Mesothelial cell of epicardium (in vitro differentiated cells): ENCODE measurements around the gene ASB14. TPM values are rescaled to one million over a fixed set of nuclear protein-coding genes. Genes with fewer than 3 reads are reported as not detected.
"Not testable (repeated sequence)": the region's sequence is repeated elsewhere in the genome, so short reads cannot be mapped to it uniquely, and the experiment has no call there.

Experiments used
- DNase-seq, 2 experiments: peaks; one replicate each; pipeline ENCODE4 v3.0.0; 2021; ENCODE audit warnings: low spot score in 2 of 2; ENCODE audit not compliant: unreplicated experiment in 2 of 2
- H3K27ac Mint-ChIP-seq: 2 replicates; pipeline ENCODE4 v1.8.0; 2021; ENCODE audit warnings: mixed read lengths
- H3K27me3 Mint-ChIP-seq: 2 replicates; pipeline ENCODE4 v1.8.0; 2021; ENCODE audit warnings: low read depth, mixed read lengths
- H3K36me3 Mint-ChIP-seq: 2 replicates; pipeline ENCODE4 v1.8.0; 2021; ENCODE audit warnings: mixed read lengths
- H3K4me1 Mint-ChIP-seq: 2 replicates; pipeline ENCODE4 v1.8.0; 2021; ENCODE audit warnings: mixed read lengths
- H3K4me3 Mint-ChIP-seq: 2 replicates; pipeline ENCODE4 v1.8.0; 2021; ENCODE audit warnings: mild to moderate bottlenecking, moderate library complexity, mixed read lengths
- H3K9me3 Mint-ChIP-seq: 2 replicates; pipeline ENCODE4 v1.8.0; 2021; ENCODE audit warnings: mixed read lengths
- total RNA-seq: library from RNA; stranded (reverse); gene quantifications from 3 replicates; pipeline ENCODE4 v1.2.1, GENCODE V29; 2021
- TF ChIP-seq, protein P1 (sequence below): fragments of 200-600 bp; sonication (generic); IDR thresholded peaks from one replicate; pipeline ENCODE4 v1.5.0; 2021; ENCODE audit warnings: antibody characterized with exemption; ENCODE audit not compliant: unreplicated experiment

The ASB14 gene
- not detected in 3 replicates for total RNA-seq

DNA sequence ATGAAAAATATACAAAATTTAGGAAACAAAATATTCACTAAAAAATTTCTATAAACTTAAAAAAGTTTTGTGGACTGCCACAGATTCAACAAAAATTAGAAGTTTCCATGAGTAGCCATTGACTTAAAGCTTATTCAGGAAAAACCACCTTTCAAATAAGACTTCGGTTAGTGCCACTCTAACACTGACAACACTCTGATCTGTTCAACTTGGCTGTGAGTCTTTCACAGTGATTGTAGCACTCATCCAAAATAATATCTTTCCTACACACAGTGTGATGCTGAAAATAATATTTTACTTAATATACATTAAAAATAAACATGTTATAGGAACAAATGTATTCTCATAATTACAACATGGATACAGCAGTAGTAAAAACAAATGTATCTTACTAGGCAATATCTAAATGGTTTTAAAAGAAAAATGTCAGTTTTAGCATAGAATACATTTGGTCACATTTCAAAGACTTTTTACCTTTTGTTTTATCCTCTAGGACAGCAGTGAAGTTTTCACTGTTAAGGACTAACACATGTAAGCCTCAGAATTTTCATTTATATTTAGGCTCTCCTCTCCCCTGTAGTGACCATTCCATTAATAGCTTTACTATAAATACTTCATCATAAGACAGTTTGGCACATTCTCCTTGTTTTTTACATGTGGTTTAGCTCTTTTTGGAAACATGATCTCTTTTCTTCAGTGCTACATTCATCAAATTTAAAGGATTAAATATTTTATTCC is at the start of gene ASB14:
Gene ASB14 (minus strand): TSS at position 527 of the 738 bp plus-strand sequence. CDS start 652 bp downstream, outside the sequence.
- Mint-ChIP-seq H3K4me3 (no peak within 1 kb of the TSS), H3K27ac (no peak within 1 kb of the TSS), H3K27me3 (peaks cover 11% of the 10 kb centered on the region), H3K36me3 (no peaks in the 10 kb centered on the region), H3K4me1 (no peaks in the 10 kb centered on the region), H3K9me3 (no peaks in the 10 kb centered on the region)
- TF ChIP-seq, protein P1, sequence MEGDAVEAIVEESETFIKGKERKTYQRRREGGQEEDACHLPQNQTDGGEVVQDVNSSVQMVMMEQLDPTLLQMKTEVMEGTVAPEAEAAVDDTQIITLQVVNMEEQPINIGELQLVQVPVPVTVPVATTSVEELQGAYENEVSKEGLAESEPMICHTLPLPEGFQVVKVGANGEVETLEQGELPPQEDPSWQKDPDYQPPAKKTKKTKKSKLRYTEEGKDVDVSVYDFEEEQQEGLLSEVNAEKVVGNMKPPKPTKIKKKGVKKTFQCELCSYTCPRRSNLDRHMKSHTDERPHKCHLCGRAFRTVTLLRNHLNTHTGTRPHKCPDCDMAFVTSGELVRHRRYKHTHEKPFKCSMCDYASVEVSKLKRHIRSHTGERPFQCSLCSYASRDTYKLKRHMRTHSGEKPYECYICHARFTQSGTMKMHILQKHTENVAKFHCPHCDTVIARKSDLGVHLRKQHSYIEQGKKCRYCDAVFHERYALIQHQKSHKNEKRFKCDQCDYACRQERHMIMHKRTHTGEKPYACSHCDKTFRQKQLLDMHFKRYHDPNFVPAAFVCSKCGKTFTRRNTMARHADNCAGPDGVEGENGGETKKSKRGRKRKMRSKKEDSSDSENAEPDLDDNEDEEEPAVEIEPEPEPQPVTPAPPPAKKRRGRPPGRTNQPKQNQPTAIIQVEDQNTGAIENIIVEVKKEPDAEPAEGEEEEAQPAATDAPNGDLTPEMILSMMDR: no peak
- no peak for DNase-seq

DNA sequence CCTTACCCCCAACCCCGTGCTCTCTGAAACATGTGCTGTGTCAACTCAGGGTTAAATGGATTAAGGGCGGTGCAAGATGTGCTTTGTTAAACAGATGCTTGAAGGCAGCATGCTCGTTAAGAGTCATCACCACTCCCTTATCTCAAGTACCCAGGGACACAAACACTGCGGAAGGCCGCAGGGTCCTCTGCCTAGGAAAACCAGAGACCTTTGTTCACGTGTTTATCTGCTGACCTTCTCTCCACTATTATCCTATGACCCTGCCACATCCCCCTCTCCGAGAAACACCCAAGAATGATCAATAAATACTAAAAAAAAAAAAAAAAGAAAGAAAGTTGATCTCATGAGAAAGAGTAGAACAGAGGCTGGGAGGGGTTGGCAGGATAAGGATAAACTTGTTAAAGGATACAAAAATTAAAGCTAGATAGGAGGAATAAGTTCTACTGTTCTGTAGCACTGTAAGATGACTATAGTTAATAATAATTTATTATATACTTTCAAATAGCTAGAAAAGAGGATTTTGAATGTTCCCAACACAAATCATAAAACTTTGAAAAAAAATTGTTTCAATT is 46.7 kb upstream of the ASB14 start:
- peaks cover 12% of the 10 kb centered on the region for H3K9me3 Mint-ChIP-seq
- H3K27ac Mint-ChIP-seq, H3K4me1 Mint-ChIP-seq, H3K4me3 Mint-ChIP-seq, DNase-seq, H3K36me3 Mint-ChIP-seq: not testable (repeated sequence)
- H3K27me3 Mint-ChIP-seq: peaks cover 12% of the 10 kb centered on the region

- Mint-ChIP-seq H3K9me3 (peaks cover 12% of the 10 kb centered on the region), H3K27me3 (peaks cover 12% of the 10 kb centered on the region)
- H3K36me3 Mint-ChIP-seq, DNase-seq, H3K27ac Mint-ChIP-seq, H3K4me3 Mint-ChIP-seq, H3K4me1 Mint-ChIP-seq: not testable (repeated sequence)
These were observed 46.0 kb upstream of the ASB14 start for GRCh38 chr3:57338272-57339070.

GRCh38 chr3:57335283-57335938 is 42.9 kb upstream of the ASB14 start:
- H3K9me3 Mint-ChIP-seq: peaks cover 6% of the 10 kb centered on the region
- no peak for DNase-seq
- peaks cover 2% of the 10 kb centered on the region for H3K36me3 Mint-ChIP-seq
- H3K4me3 Mint-ChIP-seq: no peak overlapping the region
- peaks cover 3% of the 10 kb centered on the region for H3K27me3 Mint-ChIP-seq
- TF ChIP-seq, protein P1: no peak
- no peaks in the 10 kb centered on the region for H3K4me1 Mint-ChIP-seq
- H3K27ac Mint-ChIP-seq: no peak overlapping the region

DNA sequence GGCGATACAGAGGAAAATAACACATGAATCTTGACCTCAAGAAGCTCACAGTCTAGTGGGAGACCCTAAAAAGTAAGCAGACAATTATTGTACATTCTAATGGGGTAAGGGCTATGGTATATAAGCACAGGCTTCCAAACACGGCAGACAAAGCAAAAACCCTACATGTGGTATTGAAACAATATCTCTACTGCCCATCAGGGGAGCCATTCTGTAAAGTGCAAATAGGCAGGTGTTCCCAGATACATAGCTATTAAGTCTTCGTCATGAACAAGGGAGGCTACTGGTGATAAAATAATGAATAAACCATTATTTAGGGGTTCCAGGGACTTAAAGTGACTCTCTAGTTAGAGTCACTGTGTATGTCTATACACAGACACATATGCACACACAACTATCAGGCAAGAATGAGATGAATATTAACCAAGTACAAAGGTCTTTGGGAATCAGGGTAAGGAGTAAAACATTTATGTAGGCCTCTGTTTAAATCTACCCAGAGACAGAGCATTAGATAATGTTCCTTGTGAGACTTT is 38.7 kb upstream of the ASB14 start:
- no peaks in the 10 kb centered on the region for H3K27me3 Mint-ChIP-seq
- H3K36me3 Mint-ChIP-seq: no peaks in the 10 kb centered on the region
- H3K27ac Mint-ChIP-seq: no peak overlapping the region
- no peaks in the 10 kb centered on the region for H3K9me3 Mint-ChIP-seq
- TF ChIP-seq, protein P1: no peak
- no peak for DNase-seq
- H3K4me1 Mint-ChIP-seq: no peaks in the 10 kb centered on the region
- no peak overlapping the region for H3K4me3 Mint-ChIP-seq

DNA sequence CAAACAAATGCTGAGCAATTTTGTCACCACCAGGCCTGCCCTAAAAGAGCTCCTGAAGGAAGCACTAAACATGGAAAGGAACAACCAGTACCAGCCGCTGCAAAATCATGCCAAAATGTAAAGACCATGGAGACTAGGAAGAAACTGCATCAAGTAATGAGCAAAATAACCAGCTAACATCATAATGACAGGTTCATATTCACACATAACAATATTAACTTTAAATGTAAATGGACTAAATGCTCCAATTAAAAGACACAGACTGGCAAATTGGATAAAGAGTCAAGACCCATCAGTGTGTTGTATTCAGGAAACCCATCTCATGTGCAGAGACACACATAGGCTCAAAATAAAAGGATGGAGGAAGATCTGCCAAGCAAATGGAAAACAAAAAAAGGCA is 34.0 kb upstream of the ASB14 start:
- not testable (repeated sequence) for DNase-seq

More for the DNA sequence above, 34.0 kb upstream of the ASB14 start:
- H3K36me3 Mint-ChIP-seq, H3K27ac Mint-ChIP-seq, H3K4me3 Mint-ChIP-seq, H3K9me3 Mint-ChIP-seq, H3K27me3 Mint-ChIP-seq, H3K4me1 Mint-ChIP-seq: not testable (repeated sequence)
